Measurements from ENCODE around the gene NMNAT2. TPM values are rescaled to one million over a fixed set of nuclear protein-coding genes. Genes with fewer than 3 reads are reported as not detected.

The NMNAT2 gene
- total RNA-seq, 2 donors from 2014 or later, result 1.7 to 5.1 TPM

GRCh38 chr1:183303323-183303645 lies 114.9 kb downstream of the NMNAT2 start:
- no peak for TF ChIP-seq CTCF (conservative IDR thresholded peaks at IDR 0.05)
- no peak overlapping the region for H3K27ac ChIP-seq (ENCODE audit: low read depth, low read length)
- 77 to 81% methylated on average over 3 to 4 of the region's 4 CpGs for WGBS, 2 experiments (ENCODE audit: insufficient coverage in 1 of 2, insufficient read length in 1 of 2)
- H3K9ac ChIP-seq (ENCODE audit: extremely low read depth, low read length, poor library complexity, severe bottlenecking), result no peak overlapping the region
- no peak for DNase-seq
- no peaks in the 10 kb centered on the region for H3K27me3 ChIP-seq (ENCODE audit: control insufficient read depth, insufficient read depth, low read length, poor library complexity, severe bottlenecking)
- Mint-ChIP-seq H3K27me3 (ENCODE audit: insufficient read depth) (no peaks in the 10 kb centered on the region), H3K36me3 (ENCODE audit: low read depth) (no peaks in the 10 kb centered on the region), H3K4me3 (no peak overlapping the region), H3K9me3 (no peaks in the 10 kb centered on the region), H3K27ac (no peak overlapping the region), H3K4me1 (peaks cover 20% of the 10 kb centered on the region)
- no peaks in the 10 kb centered on the region for H3K9me3 ChIP-seq (ENCODE audit: control insufficient read depth, low read length)
- no peak overlapping the region for H3K4me3 ChIP-seq (ENCODE audit: low read length)
- H3K4me1 ChIP-seq (ENCODE audit: control insufficient read depth, insufficient read depth, low read length), result no peaks in the 10 kb centered on the region
- H3K36me3 ChIP-seq (ENCODE audit: control insufficient read depth, insufficient read depth, low read length), result no peaks in the 10 kb centered on the region

GRCh38 chr1:183302452-183303322 lies 115.5 kb downstream of the NMNAT2 start:
- Histone ChIP-seq H3K4me3 (ENCODE audit: low read length) (no peak overlapping the region), H3K36me3 (ENCODE audit: control insufficient read depth, insufficient read depth, low read length) (no peaks in the 10 kb centered on the region), H3K27ac (ENCODE audit: low read depth, low read length) (no peak overlapping the region), H3K4me1 (ENCODE audit: control insufficient read depth, insufficient read depth, low read length) (no peaks in the 10 kb centered on the region), H3K27me3 (ENCODE audit: control insufficient read depth, insufficient read depth, low read length, poor library complexity, severe bottlenecking) (no peaks in the 10 kb centered on the region), H3K9me3 (ENCODE audit: control insufficient read depth, low read length) (no peaks in the 10 kb centered on the region), H3K9ac (ENCODE audit: extremely low read depth, low read length, poor library complexity, severe bottlenecking) (no peak overlapping the region)
- H3K4me3 Mint-ChIP-seq, result no peak overlapping the region
- WGBS, 2 experiments (ENCODE audit: insufficient coverage in 1 of 2, insufficient read length in 1 of 2), result 85 to 97% methylated on average over 4 to 5 of the region's 5 CpGs
- H3K27me3 Mint-ChIP-seq (ENCODE audit: insufficient read depth), result no peaks in the 10 kb centered on the region
- TF ChIP-seq CTCF (conservative IDR thresholded peaks at IDR 0.05), result no peak
- peaks cover 20% of the 10 kb centered on the region for H3K4me1 Mint-ChIP-seq
- no peaks in the 10 kb centered on the region for H3K9me3 Mint-ChIP-seq
- peak; percentile 46 for DNase-seq
- H3K27ac Mint-ChIP-seq, result peak overlapping the region; percentile 33
- H3K36me3 Mint-ChIP-seq (ENCODE audit: low read depth), result no peaks in the 10 kb centered on the region

- H3K36me3 ChIP-seq (ENCODE audit: control insufficient read depth, insufficient read depth, low read length), result no peaks in the 10 kb centered on the region
These were observed 116.9 kb downstream of the NMNAT2 start for GRCh38 chr1:183301239-183301638.

More at GRCh38 chr1:183301239-183301638, 116.9 kb downstream of the NMNAT2 start:
- no peak overlapping the region for H3K4me3 ChIP-seq (ENCODE audit: low read length)
- 73 to 75% methylated on average over 2 to 3 of the region's 3 CpGs for WGBS, 2 experiments (ENCODE audit: insufficient coverage in 1 of 2, insufficient read length in 1 of 2)
- no peaks in the 10 kb centered on the region for H3K9me3 ChIP-seq (ENCODE audit: control insufficient read depth, low read length)
- TF ChIP-seq CTCF (conservative IDR thresholded peaks at IDR 0.05), result no peak
- Mint-ChIP-seq H3K27ac (no peak overlapping the region), H3K4me3 (no peak overlapping the region), H3K9me3 (no peaks in the 10 kb centered on the region), H3K36me3 (ENCODE audit: low read depth) (no peaks in the 10 kb centered on the region), H3K4me1 (peaks cover 18% of the 10 kb centered on the region), H3K27me3 (ENCODE audit: insufficient read depth) (no peaks in the 10 kb centered on the region)
- no peak overlapping the region for H3K9ac ChIP-seq (ENCODE audit: extremely low read depth, low read length, poor library complexity, severe bottlenecking)
- no peaks in the 10 kb centered on the region for H3K27me3 ChIP-seq (ENCODE audit: control insufficient read depth, insufficient read depth, low read length, poor library complexity, severe bottlenecking)
- no peak overlapping the region for H3K27ac ChIP-seq (ENCODE audit: low read depth, low read length)
- no peak for DNase-seq
- no peaks in the 10 kb centered on the region for H3K4me1 ChIP-seq (ENCODE audit: control insufficient read depth, insufficient read depth, low read length)
